Tibial artery (tissue), 4 donors: ENCODE results near the gene COPE.

ENCODE experiments used
- DNase-seq, 2 donors: peaks; one replicate each; pipeline ENCODE4 v3.0.0-alpha.2; 2019
- H3K27ac ChIP-seq, 2 donors: fragments of 200-600 bp; sonication (generic) in 1 of 2; 1 replicate in 1 of 2; 2 replicates in 1 of 2; pipeline ENCODE4 v1.5.1; 2018 to 2019; ENCODE audit warnings: mild to moderate bottlenecking in 1 of 2
- H3K27me3 ChIP-seq, 2 donors: fragments of 200-600 bp; sonication (generic) in 1 of 2; one replicate each; pipeline versions ENCODE4 v1.5.1 to v1.6.0; 2016 to 2019
- H3K36me3 ChIP-seq, 3 donors: fragments of 200-600 bp; sonication (generic) in 2 of 3; one replicate each; pipeline ENCODE4 v1.5.1; 2016 to 2019; ENCODE audit warnings: mild to moderate bottlenecking in 2 of 3
- H3K4me1 ChIP-seq, 4 donors: fragments of 200-600 bp; sonication (generic) in 2 of 4; 1 replicate in 3 of 4; 2 replicates in 1 of 4; pipeline ENCODE4 v1.5.1; 2016 to 2019
- H3K4me3 ChIP-seq, 2 donors: fragments of 200-600 bp; sonication (generic) in 1 of 2; 1 replicate in 1 of 2; 2 replicates in 1 of 2; pipeline ENCODE4 v1.5.1; 2018 to 2019; ENCODE audit warnings: mild to moderate bottlenecking in 2 of 2
- H3K9me3 ChIP-seq, 3 donors: fragments of 200-600 bp; sonication (generic) in 1 of 3; one replicate each; pipeline ENCODE4 v1.5.1; 2016 to 2019
- intact Hi-C: fragments of 100-400 bp; cut with DNase I; formaldehyde crosslinking; loops from one replicate; pipeline ENCODE4 v1.15.0; 2023; ENCODE audit warnings: low total_unique reads
- TF ChIP-seq, protein P1 (sequence below), 2 experiments: fragments of 200-600 bp in 1 of 2; fragments of 450-650 bp in 1 of 2; IDR thresholded peaks; one replicate each; pipeline ENCODE4 v1.5.1; 2017 to 2019; ENCODE audit warnings: antibody characterized with exemption in 2 of 2, mild to moderate bottlenecking in 1 of 2, moderate library complexity in 1 of 2

The COPE gene

DNA sequence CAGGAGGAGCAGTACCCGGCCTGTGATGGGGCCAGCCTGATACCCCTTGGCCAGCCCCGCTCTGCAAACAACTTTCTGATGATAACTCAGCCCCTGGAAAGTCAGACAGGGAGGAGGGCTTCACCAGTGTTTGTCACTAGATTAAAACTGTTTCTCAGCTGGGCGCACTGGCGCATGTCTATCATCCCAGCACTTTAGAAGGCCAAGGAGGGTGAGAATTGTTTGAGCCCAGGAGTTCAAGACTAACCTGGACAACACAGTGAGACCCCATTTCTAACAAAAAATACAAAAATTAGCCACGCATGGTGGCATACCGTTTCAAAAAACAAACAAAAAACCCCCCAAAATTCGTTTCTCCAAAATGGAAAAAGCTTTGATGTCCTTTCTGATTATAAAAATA, 17.7 kb downstream of the COPE start:
- peaks cover 0 to 4% (median 2%) of the 10 kb centered on the region in 4 donors for H3K4me1 ChIP-seq
- H3K36me3 ChIP-seq: peaks cover 43 to 84% (median 71%) of the 10 kb centered on the region in 3 donors
- intact Hi-C loops: no loop called here

DNA sequence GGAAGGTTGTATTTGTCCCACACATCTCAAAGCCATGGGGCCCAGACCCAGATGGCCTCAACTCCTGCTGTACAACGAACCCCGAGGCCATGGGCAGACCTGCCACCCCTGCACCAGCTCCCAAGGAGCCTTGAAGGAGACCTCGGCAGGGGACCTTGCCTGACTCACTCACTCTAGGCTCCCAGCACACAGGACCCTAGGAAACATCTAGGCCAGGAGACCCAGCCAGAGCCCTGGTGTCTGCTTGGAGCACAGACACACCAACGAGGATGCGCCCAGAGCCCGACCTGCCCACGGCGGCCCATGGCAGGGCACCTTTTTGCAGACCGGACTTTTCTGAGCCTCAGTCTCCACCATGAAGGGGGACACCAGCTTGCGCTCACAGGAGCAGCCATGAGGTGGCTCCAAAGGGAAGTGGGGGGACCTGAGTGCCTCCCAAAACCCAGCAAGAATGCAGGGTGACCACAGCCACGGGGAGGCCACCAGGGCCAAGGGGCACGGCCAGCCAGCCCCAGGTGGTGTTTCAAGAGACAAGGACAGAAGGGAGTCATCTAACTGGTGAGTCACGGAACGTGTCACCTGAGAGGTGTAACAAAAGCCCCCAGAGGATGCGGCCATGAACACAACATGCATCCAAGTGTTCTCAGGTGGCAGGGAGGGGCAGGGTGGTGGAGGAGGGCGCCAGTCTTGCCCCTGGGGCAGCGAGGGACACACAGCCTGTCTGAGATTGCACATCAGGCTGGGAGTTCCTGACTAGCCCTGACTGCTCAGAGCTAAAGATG, 18.3 kb downstream of the COPE start:
- intact Hi-C loops: no loop called here
- no peak overlapping the region for H3K27ac ChIP-seq
- no peak overlapping the region for H3K4me3 ChIP-seq
- peak in 1 of 2 donors; percentile 60 for DNase-seq
- H3K4me1 ChIP-seq: peaks cover 0 to 8% (median 6%) of the 10 kb centered on the region in 4 donors
- no peaks in the 10 kb centered on the region for H3K9me3 ChIP-seq
- peaks cover 0 to 31% of the 10 kb centered on the region in 2 donors for H3K27me3 ChIP-seq
- peaks cover 39 to 78% (median 65%) of the 10 kb centered on the region in 3 donors for H3K36me3 ChIP-seq
- TF ChIP-seq, protein P1, sequence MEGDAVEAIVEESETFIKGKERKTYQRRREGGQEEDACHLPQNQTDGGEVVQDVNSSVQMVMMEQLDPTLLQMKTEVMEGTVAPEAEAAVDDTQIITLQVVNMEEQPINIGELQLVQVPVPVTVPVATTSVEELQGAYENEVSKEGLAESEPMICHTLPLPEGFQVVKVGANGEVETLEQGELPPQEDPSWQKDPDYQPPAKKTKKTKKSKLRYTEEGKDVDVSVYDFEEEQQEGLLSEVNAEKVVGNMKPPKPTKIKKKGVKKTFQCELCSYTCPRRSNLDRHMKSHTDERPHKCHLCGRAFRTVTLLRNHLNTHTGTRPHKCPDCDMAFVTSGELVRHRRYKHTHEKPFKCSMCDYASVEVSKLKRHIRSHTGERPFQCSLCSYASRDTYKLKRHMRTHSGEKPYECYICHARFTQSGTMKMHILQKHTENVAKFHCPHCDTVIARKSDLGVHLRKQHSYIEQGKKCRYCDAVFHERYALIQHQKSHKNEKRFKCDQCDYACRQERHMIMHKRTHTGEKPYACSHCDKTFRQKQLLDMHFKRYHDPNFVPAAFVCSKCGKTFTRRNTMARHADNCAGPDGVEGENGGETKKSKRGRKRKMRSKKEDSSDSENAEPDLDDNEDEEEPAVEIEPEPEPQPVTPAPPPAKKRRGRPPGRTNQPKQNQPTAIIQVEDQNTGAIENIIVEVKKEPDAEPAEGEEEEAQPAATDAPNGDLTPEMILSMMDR (IDR thresholded peaks at IDR 0.05): no peak

More for the DNA sequence above, 17.7 kb downstream of the COPE start:
- DNase-seq: no peak
- Histone ChIP-seq H3K27me3 (peaks cover 0 to 27% of the 10 kb centered on the region in 2 donors), H3K4me3 (no peak overlapping the region), H3K27ac (no peak overlapping the region), H3K9me3 (no peaks in the 10 kb centered on the region)
- TF ChIP-seq, protein P1 (IDR thresholded peaks at IDR 0.05): no peak

DNA sequence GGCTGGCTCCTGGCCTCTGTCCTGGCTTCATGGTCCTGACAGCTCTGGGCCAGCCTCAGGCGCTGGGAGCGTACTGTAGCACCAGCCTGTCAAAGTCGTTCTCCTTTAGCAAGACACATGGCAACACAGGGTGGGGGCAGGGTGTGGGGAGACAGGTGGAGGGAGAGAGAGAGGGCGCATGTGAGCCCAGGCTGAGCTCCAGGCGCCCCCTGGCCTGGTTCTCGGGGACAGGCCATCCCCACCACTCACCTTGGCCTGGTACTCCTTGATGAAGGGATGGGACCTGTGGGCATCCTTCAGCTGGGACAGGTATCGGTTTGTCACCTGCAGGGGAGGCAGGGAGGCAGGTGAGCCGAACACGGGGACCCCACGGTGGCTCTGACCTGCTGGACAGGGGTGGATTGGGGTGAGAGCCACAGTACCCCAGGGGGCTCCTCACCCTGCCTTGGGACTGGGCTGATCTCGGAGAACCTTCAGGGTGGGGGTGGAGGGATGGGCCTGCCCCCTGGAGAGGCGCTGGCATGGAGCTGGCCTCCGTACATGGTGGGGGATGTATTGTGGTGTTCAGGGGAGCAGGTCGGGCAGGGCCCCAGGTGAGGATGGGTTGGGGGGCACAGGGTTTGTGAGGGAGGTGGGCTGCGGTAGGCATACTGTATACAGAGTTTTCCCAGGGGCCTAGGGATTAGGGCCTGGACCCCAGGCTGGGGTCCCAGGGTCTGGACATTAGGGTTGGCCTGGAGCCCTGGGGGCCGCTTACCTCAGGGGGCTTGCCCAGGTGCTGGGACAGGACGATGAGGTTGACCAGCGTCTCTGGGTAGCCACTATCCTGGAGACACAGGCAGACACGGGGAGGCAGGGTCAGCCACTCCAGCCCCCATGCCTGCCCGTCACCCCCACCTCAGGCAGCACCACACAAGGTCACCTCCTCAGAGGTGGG, 19.3 kb downstream of the COPE start:
- H3K36me3 ChIP-seq: peaks cover 37 to 68% (median 55%) of the 10 kb centered on the region in 3 donors
- intact Hi-C loops: no loop called here
- DNase-seq: peak in 1 of 2 donors; percentile 62
- H3K9me3 ChIP-seq: no peaks in the 10 kb centered on the region
- no peak overlapping the region for H3K27ac ChIP-seq
- peaks cover 0 to 40% of the 10 kb centered on the region in 2 donors for H3K27me3 ChIP-seq
- TF ChIP-seq, protein P1 (IDR thresholded peaks at IDR 0.05): no peak
- H3K4me3 ChIP-seq: no peak overlapping the region
- peaks cover 0 to 16% (median 14%) of the 10 kb centered on the region in 4 donors for H3K4me1 ChIP-seq

DNA sequence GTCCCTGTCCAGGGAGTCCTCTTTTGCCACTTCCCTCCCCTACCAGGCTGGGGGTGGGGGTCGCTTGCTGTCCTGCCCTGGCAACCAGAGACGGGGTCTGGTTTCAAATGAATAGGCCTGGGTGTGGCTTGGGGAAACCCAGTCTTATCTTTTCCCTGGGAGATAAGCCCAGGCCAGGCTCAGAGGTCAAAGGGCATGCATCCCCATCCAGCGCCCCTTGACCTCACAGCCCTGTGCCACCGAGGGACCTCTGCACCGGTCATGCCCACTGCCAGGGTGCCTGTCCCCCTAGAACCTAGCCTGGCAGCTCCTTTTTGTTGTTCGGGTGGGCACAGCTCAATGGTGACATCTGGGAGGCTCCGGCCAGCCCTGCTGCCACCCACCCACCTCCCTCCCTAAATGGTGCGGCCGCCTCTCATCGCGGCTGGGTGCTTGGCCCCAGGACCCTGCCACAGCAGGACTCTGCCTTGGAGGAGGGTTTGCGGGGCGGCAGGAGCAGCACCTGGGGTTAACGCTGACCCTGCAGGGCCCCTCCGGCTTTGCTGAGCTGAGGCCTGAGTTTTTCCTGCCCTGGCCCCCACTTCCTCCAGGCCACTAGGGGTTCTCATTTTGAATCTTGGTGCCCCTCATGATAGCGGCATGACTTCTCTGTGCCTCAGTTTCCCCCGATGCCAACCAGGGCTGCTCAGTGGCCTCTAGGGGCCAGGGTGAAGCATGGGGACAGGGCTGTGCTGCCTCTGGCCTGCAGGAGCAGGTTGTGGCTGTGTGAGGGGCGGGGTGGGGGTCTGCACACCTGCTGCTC, 20.4 kb downstream of the COPE start:
- intact Hi-C loops: no loop called here
- H3K4me1 ChIP-seq: peaks cover 0 to 26% (median 24%) of the 10 kb centered on the region in 4 donors
- H3K9me3 ChIP-seq: no peaks in the 10 kb centered on the region
- TF ChIP-seq, protein P1 (IDR thresholded peaks at IDR 0.05): no peak
- H3K27me3 ChIP-seq: peaks cover 0 to 50% of the 10 kb centered on the region in 2 donors
- peak in 1 of 2 donors; percentile 65 for DNase-seq
- H3K4me3 ChIP-seq: no peak overlapping the region
- peaks cover 26 to 57% (median 44%) of the 10 kb centered on the region in 3 donors for H3K36me3 ChIP-seq
- no peak overlapping the region for H3K27ac ChIP-seq

DNA sequence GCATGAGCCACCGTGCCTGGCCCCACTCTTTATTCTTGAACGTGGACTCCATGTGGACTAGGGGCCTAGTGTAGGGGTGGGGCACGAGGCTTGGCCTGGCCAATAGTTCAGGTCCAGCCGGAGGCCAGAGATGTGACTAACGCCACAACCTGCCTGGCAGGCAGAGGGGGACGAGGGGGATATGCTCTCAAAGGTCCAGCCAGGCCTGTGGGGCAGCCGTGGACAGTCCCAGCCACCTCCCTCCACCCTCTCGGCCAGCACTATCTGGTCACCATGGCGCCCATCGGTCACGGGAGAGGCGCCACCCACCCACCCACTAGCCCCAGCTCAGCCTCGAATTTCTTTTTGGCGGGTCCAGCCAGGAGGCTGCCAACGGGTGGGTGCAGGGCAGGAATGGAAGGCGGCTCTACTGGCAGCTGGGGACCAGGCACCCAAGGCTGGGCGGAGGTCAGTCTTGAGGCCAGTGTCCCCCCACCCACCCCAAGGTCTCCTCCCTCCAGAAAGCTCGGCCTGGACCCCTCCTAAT, 21.0 kb downstream of the COPE start:
- TF ChIP-seq, protein P1 (IDR thresholded peaks at IDR 0.05): no peak
- intact Hi-C loops: no loop called here
- Histone ChIP-seq H3K36me3 (peaks cover 23 to 50% (median 38%) of the 10 kb centered on the region in 3 donors), H3K27me3 (peaks cover 0 to 57% of the 10 kb centered on the region in 2 donors), H3K27ac (no peak overlapping the region), H3K9me3 (no peaks in the 10 kb centered on the region), H3K4me1 (peaks cover 0 to 26% (median 24%) of the 10 kb centered on the region in 4 donors), H3K4me3 (no peak overlapping the region)
- DNase-seq: peak in 1 of 2 donors; percentile 61
